HG02970 (cell line): Measurements from ENCODE around the gene RAD9B.

Experiments used
- ATAC-seq: cut with Tn5 transposase; IDR thresholded peaks from one replicate; pipeline ENCODE4 v1.9.1; 2021; ENCODE audit warnings: mild to moderate bottlenecking, moderate library complexity, moderate number of reproducible peaks; ENCODE audit not compliant: unreplicated experiment, low FRiP score

The RAD9B gene

DNA sequence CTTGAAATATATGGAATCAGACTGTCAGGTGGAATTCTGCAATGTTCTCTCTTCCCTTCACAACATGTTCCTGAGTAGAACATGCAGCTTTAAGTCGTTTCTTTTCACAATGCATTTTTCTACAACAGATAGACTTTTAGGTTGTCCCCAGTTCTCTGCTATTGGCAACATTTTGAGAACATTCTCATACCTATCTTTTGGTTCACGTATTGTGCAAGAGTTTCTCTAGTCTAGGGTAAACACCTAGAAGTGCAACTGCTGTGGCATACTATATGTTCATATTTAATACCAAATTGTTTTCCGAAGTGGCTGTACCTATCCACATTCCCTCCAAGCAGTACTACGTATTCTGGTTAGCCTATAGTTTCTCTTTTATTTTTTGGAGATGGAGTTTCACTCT is 48.9 kb downstream of the RAD9B start:
- no peak for ATAC-seq
